Measurements from ENCODE around the gene CXCR2.

DNA sequence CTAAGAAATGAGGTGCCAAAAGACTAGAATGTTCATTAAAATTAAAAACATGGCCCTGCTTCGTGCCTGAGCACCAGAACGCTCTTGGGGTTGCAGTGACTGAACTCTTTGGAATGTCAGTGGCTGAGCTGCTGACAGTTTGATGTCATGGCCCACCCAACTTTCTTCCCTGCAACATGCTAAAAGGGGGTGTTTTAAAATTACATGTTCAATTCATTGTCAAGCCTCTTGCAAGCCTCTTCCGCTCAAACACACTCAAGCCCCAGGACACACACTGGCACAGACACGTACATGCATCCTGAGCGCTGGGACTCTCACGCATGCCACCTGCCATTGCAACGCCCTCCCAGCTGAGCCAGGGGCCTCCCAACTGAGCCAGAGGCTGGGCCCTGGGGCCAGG, 44.1 kb upstream of the CXCR2 start:
- no peak for TF ChIP-seq CTCF (conservative IDR thresholded peaks at IDR 0.05 in 1 of 2, IDR thresholded peaks at IDR 0.05 in 1 of 2; ENCODE audit: extremely low read depth in 1 of 2, insufficient read depth in 1 of 2, low read depth in 1 of 2, low read length in 2 of 2)
- no peak for TF ChIP-seq EZH2 (IDR thresholded peaks at IDR 0.05; ENCODE audit: borderline replicate concordance, low read length)

All from mammary epithelial cell (primary cell).